Heart left ventricle (tissue), 13 donors: ENCODE data around the gene COL26A1.

ENCODE experiments used
- POLR2A ChIP-seq, 2 donors: fragments of 450-650 bp; IDR thresholded peaks; one replicate each; pipeline ENCODE4 v1.6.1; 2017; ENCODE audit warnings: antibody characterized with exemption in 2 of 2, mild to moderate bottlenecking in 2 of 2, moderate library complexity in 2 of 2
- TF ChIP-seq, protein P1 (sequence below), 12 donors: fragments of 200-600 bp; sonication (generic) in 4 of 12; IDR thresholded peaks; one replicate each; pipeline versions ENCODE4 v1.5.0 to v1.8.0; 2018 to 2022; ENCODE audit warnings: antibody characterized with exemption in 12 of 12, mild to moderate bottlenecking in 5 of 12
- donor health status: ischemic (EF 13 %, LVEDD 7.1; RV severe dilation, severe dysfunction).
- donor health status: DM: no; HTN: yes; CAD: no.
- donor health status: DM: no; HTN: no; CAD: no.
- donor health status: ischemic (EF 25% LVEDD 6.9; RV normal size, moderate dysfunction).
- donor health status: ischemic (EF 25% LVEDD 5.7; RV mildly dilated, moderate dysfunction).
- donor health status: ischemic (EF 35%, LVEDD 5.7; RV mildly dilated, moderate dysfunction).
- donor health status: nonischemic (EF 11% LVEDD 7.7; RV severe dilation, severe dysfunction).
- donor health status: DM: yes; HTN: yes; CAD: no.
- donor health status: PGD.
- donor health status: ischemic (EF 29% LVEDD 5.4; RV normal size, mild dysfunction).
- donor health status: nonischemic (EF 23%, LVEDD 6.1; RV moderate dilation, normal function).

DNA sequence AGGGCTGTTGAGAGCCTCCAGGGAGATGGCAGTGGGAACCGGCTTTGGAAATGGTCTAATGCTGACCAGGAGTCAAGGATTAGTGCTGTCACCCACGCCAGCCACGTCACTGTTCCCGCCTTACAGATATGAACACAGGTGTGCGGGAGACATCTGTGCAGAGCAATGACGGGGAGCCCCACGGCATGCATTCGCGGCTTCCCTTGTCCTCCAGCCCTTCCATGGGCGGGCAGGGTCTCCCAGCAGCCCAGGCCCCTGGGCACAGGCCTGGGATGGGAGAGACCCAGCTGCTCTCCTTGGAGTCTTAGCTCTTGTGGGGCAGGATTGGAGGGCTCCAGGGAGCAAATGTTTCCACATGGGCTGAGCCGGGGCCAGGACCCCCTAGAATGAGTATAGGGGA lies 172.2 kb downstream of the COL26A1 start:
- TF ChIP-seq, protein P1, sequence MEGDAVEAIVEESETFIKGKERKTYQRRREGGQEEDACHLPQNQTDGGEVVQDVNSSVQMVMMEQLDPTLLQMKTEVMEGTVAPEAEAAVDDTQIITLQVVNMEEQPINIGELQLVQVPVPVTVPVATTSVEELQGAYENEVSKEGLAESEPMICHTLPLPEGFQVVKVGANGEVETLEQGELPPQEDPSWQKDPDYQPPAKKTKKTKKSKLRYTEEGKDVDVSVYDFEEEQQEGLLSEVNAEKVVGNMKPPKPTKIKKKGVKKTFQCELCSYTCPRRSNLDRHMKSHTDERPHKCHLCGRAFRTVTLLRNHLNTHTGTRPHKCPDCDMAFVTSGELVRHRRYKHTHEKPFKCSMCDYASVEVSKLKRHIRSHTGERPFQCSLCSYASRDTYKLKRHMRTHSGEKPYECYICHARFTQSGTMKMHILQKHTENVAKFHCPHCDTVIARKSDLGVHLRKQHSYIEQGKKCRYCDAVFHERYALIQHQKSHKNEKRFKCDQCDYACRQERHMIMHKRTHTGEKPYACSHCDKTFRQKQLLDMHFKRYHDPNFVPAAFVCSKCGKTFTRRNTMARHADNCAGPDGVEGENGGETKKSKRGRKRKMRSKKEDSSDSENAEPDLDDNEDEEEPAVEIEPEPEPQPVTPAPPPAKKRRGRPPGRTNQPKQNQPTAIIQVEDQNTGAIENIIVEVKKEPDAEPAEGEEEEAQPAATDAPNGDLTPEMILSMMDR (IDR thresholded peaks at IDR 0.05): no peak
- TF ChIP-seq POLR2A (IDR thresholded peaks at IDR 0.05): no peak
